ENCODE data around the gene GNG7.
"Not testable (repeated sequence)": the region's sequence is repeated elsewhere in the genome, so short reads cannot be mapped to it uniquely, and the experiment has no call there.

The GNG7 gene

DNA sequence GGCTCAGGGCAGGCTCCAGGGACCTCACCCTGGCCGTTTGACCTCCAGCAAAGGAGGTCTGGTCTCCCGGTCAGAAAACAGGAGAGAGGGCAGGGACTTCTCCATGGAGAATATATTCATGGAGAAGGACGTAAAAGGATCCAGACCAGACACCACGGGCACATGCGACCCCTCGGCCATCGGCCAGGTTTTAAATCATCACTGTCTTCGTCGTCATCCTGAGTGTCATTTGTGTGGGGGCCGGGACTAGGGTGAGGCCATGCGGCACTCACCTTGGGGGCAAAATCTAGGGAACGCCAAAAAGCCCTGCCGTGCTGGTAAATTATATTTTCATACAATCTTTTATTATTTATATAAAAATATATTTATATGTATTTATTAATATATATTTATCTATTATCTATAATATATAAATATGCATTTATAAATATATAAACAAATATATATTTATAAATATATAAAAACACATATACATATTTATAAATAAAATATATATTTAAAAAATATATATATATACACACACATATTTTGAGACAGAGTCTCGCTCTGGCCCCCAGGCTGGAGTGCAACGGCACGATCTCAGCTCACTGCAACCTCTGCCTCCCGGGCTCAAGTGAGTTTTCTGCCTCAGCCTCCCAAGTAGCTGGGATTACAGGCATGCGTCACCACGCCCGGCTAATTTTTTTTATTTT lies 151.2 kb downstream of the GNG7 start:
- no peak for DNase-seq (ENCODE audit: low read depth in 2 of 2)

DNA sequence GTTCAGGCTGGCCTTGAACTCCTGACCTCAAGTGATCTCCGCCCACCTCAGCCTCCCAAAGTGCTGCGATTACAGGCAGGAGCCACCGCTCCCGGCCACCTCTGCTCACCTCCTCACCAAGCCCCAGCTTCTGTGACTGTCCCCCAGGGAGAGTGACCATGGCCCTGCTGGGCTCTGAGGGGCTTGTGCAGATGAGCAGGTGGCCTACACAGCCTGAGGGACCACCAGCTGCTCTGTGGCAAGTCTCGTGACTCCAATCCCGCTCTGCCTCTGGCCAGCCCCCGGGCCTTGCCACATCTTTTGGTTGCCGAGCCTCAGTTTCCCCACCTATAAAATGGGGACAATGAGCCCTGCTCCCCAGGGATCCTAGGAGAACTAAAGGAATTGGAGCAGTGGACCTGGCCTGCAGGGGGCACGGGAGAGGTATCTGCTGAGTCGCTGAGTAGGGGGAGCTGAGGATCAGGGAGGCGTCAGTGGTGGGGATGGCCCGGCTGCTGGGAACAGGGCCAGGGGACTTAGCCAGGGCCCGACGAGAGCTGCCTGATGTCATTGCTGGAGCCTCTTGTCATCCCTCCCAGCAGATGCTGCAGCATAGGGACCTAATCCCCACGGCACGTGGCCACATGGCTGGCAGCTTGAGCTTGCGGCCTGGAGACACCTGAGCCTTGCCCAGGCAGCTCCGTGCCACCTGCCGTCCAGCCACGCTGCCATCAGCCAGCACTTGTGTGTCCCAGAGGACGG lies 151.9 kb downstream of the GNG7 start:
- no peak for DNase-seq (ENCODE audit: low read depth in 2 of 2)

DNA sequence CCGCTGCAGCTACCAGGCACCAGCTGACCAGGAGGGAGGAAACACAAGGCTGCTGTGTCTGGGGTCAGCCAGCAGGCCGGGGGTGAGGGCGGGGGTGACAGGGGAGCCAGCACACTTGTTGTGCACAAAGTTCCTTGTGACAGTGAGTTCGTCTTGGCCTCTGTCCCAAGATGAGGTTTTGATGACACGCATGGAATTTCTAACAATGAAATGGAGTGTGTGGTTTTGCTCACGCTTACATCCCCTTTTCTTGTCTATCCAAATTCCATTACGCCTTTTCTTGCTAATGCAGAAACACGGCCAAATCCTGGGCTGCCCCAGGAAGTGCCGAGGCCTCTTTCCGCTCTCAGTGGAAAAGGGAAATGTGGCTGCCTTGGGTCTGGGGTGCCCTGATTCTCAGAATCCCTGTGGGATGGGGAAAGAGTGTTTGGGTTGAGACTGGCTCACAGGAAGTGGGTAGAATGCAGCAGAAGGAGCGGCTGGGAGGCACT lies 152.7 kb downstream of the GNG7 start:
- DNase-seq (ENCODE audit: low read depth in 2 of 2), result no peak

DNA sequence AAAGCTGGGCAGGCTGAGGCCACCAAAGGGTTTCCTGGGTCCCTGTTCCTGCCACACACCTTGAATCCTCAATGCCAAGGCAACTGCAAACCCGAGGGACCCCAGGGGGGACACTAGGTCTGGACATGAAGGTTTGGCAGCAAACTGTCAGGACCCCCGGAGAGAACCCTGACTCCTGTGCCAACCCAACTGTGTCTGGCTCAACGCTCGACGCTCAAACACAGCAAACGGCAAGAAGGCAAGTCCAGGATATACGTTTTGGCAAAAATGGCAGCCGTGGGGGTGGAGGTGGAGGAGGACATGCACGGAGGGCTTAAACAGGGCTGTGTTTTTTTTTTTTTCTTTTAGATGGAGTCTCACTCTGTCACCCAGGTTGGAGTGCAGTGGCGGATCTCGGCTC lies 153.5 kb downstream of the GNG7 start:
- no peak for DNase-seq (ENCODE audit: low read depth in 2 of 2)

DNA sequence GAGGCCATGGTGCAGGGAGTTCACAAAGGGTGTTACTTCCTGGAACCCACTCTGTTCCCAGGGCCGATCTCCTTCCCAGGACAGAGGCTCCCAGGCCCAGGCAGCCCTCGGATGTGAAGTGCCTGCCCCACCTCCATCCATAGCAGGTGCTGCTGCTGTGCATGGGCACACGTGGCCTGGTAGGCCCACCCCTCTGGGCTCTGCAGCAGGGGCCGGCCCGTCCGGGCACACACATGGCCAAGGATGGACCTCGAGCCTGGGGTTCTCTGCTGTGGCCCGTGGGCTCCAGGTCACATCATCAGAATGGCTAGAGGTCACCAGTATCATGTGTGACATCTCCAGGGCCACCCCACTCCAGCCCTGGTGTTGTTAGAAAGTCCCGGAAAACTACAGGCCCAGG lies 154.8 kb downstream of the GNG7 start:
- no peak for DNase-seq (ENCODE audit: low read depth in 2 of 2)

DNA sequence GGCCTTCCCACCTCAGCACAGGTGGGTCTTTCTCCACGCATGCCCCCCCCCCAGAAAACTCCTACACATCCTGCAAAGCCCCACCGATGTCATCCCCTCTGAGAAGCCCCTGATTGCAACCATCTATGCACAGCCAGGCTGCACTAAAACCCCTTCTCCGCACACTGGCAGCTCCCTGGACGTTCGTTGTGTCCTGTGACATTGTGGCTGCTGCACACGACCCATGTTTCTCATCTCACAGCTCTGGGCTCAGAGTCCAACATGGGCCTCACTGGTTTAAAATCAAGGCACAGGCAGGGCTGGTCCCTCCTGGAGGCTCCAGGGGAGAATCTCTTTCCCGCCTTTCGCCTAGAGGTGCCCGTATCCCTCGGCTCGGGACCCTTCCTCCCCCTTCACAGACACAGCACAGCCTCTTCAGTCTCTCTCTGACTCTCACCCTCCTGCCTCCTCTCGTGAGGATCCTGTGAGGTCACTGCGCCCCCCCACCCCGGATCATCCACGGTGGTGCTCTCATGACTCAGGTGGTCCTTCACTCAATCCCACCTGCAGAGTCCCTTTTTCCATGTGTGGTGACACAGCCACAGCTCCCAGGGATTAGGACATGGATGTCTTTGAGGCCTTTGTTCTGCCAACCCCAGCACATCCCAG lies 155.3 kb downstream of the GNG7 start:
- DNase-seq (ENCODE audit: low read depth in 2 of 2), result no peak

DNA sequence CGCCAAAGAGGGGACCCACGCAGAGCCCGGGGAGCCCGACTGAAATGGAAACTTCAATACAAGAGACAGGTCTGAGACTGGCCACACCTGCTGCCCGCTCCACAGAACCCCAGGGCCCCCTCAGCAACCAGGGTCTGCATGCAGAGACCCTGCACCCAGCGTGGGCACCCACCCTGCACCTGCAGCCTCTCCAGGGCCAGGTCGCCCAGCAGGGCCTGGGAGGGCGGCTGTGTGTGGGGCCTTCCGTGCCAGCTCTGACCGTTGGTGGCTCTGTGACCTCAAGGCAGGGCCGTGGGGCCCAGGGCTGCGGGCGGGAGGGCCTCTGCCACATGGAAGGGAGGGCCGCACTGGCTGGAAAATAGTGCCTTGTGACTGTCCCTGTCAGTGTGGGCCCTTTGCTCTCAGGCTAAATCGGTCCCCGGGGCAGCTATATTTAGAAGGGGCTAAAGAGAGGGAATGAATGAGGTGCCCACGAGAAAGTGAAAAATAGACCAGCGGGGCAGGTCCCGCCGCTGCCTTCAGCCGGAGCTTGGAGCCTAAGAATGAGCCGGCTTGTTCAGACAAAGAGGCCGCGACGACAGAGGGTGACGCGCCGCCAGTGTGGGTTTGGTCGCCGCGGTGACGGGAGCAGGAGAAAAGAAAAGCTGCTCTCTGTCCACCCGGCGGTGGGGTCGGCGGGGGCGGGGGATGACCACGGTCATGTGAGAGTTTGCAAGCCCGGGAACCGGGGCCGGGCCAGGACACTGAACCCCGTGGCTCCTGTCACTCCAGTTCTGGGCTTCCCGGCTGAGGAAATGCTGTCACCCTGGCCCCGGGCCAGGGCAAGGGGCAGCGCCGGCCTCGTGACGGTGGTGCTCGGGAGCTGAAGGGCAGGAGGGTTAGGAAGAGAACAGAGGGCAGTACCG lies 156.1 kb downstream of the GNG7 start:
- no peak for DNase-seq (ENCODE audit: low read depth in 2 of 2)

DNA sequence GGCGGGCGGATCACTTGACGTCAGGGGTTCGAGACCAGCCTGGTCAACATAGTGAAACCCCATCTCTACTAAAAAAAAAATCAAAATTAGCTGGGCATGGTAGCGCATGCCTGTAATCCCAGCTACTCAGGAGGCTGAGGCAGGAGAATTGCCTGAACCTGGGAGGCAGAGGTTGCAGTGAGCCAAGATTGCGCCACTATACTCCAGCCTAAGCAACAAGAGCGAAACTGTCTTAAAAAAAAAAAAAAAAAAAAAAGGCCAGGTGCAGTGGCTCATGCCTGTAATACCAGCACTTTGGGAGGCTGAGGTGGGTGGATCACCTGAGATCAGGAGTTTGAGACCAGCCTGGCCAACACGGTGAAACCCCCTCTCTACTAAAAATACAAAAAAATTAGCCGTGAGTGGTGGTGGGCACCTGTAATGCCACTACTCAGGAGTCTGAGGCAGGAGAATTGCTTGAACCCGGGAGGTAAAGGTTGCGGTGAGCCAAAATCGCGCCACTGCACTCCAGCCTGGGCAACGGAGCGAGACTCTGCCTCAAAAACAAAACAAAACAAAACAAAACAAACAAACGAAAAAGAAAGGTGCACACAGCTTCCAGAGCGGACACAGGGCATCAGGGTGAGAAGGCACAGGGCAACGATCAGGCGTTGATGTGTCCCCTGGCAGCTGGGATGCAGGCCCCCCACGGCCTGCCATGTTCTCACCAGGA lies 156.9 kb downstream of the GNG7 start:
- DNase-seq (ENCODE audit: low read depth in 2 of 2), result not testable (repeated sequence)

DNA sequence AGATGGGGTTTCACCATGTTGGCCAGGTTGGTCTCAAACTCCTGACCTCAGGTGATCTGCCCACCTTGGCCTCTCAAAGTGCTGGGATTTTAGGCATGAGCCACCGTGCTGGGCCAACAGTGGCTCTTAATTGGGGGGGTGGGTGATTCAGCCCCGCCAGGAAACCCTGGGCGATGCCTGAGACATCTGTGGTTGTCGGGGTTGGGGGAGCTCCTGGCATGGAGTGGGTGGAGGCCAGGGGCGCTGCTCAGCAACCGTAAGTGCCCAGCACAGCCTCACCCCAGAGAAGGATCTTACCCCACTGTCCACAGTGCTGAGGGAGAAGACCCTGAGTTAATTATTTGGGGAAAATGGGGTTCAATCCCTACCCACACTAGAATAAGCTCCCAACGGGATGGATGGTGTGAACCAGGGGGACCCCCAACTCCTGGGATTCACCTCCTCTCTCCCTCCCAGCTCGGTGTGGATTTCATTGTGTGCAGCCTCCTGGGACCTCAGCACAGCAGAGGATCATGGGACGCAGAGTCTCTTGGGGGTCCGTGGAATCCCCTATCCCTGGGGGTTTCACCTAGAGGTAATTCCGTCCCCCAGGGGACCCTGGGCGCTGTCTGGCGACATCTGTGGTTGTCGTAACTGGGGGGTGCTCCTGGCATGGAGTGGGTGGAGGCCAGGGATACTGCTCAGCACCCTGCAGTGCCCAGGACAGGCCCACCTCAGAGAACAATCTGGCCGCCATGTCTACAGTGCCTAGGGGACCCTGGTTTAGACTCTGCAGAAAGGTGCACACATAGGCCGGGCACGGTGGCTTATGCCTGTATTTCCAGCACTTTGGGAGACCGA lies 157.7 kb downstream of the GNG7 start:
- DNase-seq (ENCODE audit: low read depth in 2 of 2), result no peak

DNA sequence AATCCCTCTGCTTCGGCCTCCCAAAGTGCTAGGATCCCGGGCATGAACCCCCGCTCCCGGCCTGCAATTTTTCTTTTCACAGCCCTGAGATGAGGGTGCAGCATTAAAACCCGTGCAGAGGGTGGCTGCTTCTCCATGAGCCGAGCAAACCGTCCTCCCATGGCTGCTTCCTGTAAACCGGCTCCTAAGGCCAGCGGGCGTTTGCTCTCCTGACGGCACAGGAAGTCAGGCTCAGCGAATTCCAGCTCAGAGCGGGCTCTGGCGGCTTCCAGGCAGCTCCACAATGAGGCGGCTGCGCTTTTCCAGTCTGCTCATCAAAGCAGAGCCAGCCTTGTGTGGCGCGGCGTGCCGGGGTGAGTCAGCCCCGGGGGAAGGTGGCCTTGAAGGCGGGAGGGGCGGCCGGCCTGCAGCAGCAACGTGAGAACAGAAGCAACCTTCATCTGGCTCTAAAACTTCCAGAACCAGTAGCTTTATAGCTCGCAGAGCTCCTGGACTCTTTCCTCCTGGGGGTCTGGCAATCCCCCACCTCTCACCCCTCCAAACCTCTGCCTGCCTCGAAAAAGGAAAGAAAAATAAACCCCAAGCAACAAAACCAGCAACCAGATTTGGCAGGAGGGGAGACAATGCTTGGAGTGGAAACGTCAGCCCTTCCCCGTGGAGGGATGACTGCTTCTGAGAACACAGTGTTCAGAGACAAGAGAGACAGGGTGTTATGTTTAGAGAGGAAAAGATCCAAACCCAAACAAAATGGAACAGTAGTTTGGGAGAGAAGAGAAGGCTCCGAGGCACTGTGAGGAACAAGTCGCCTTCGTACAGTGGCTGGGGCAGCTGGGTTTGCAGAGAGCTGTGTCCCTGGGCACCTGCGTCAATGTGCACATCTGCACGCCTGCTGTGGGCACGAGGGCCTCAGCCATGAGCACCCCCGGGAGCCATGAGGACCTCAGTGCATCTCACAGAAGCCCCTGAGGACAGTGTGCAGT lies 158.7 kb downstream of the GNG7 start:
- peak; percentile 30 to 54 for DNase-seq (ENCODE audit: low read depth in 2 of 2)

DNA sequence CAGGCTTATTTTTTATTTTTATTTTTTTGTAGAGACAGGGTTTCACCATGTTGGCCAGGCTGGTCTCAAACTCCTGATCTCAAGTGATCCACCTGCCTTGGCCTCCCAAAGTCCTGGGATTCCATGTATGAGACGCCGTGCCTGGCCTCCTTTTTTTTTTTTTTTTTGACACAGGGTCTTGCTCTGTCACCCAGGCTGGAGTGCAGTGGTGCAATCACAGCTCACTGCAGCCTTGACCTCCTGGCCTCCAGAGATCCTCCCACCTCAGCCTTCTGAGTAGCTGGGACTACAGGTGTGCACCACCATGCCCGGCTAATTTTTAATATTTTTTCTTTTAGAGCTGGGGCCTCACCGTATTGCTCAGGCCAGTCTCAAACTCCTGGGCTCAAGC lies 159.4 kb downstream of the GNG7 start:
- not testable (repeated sequence) for DNase-seq (ENCODE audit: low read depth in 2 of 2)

DNA sequence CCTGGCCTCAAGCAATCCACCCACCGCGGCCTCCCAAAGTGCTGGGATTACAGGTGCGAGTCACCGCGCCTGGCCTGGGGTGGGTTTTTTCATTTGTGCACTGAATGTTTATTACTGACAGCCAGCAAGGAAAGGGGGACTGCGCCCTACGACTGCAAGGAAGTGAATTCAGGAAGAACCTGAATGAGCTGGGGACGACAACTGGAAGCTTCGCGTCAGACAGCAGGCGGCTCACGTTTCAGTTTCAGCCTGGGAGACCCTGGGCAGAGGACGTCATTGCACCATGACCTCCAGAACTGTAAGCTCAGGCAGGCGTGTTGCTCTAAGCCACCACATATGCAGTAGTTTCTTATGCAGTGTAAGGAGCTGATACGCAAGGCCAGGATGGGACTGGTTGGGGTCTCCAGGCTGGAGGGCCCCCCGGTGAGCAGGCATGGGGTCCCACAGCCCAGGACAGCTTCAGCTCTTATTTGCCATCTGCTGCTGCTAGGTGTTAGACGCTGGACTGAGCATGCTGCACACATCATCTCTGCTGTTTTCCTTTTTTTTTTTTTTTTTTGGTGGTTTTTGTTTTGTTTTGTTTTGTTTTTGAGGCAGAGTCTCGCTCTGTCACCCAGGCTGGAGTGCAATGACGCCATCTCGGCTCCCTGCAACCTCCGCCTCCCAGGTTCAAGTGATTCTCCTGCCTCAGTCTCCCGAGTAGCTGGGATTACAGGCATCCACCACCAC lies 160.0 kb downstream of the GNG7 start:
- no peak for DNase-seq (ENCODE audit: low read depth in 2 of 2)

DNA sequence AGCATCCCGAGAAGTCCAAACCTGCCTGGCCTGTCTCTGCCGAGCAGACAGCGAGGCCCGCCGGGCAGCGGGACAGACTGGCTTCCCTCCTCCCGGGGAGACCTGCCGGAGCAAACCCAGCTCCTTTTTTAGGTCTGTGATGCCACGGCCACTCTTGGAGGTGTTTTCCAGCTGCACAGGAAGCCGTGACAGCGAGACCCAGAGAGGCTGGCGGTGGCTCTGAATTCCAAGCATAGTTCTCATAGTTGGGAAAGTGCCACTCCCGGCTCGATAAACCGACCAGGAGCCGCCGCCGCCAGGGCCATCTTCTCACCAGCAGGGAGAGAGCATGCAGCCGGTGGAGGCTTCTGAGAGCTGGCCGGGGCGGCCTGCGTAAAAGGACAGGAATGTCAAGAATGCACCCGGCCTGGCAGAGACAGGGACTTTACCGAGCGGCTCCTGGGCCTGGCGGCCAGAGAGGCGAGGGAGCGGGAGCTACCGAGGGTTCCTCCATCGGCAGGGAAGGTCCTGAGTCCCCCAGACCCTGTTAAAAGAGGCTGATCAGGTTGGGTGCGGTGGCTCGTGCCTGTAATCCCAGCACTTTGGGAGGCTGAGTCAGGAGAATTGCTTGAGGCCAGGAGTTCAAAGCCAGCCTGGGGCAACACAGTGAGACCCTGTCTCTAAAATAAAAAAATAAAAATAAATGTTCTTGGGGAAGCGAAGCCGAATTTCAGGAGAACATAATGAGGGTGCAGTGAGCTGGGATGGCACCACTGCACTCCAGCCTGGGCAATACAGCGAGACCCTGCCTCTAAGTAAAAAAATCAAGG lies 161.6 kb downstream of the GNG7 start:
- DNase-seq (ENCODE audit: low read depth in 2 of 2), result no peak

DNA sequence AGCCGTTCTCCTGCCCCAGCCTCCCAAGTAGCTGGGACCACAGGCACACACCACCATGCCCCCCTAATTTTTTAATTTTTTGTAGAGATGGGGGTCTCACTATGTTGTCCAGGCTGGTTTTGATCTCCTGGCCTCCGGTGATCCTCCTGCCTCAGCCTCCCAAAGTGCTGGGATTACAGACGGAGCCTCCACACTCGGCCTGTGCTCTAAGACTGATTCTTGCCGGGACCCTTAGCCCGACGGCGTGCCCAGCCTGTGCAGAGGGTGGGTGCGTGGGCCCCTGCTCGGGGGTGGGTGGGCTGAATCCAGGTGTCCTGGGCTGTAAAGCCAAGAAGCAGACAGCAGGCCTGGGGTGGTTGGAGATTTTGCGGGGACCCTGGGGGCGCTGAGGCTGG lies 162.2 kb downstream of the GNG7 start:
- DNase-seq (ENCODE audit: low read depth in 2 of 2), result no peak

DNA sequence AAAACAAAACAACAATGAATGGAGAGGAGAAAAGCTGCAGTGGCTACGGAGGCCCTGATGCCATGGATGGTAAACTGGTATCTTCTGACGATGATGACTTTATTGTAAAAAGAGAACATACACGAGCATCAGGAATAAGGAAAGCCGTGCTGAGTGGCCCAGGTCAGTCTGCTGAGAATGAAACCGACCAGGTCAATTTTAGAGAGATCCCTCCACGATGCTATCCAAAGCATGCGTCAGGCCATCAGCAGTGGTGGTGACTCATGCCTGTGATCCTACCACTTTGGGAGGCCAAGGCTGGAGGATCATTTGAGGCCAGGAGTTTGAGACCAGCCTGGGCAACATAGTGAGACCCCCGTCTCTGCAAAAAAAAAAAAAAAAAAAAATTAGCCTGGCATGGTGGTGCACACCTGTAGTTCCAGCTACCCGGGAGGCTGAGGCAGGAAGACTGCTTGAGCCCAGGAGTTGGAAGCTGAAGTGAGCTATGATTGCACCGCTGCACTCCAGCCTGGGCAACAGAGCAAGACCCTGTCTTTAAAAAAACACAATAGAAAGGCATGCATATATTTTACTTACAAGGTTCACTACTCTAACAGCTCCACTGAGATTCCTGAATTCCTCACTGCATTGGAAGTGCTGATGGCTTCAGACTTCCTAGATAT lies 164.3 kb downstream of the GNG7 start:
- DNase-seq (ENCODE audit: low read depth in 2 of 2), result no peak

DNA sequence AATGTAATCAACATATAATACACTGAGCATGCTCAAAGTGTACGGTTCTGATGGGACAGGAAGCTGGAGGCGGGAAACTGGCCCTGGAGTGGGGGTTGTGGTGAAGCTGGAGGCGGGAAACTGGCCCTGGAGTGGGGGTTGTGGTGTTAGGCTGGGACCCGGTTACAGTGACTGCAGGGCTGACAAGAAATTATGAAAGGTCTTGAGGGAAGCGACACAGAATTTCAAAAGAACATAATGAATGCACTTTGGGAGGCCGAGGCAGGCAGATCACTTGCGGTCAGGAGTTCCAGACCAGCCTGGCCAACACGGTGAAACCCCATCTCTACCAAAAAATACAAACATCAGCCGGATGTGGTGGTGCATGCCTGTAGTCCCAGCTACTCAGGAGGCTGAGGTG lies 164.9 kb downstream of the GNG7 start:
- not testable (repeated sequence) for DNase-seq (ENCODE audit: low read depth in 2 of 2)

DNA sequence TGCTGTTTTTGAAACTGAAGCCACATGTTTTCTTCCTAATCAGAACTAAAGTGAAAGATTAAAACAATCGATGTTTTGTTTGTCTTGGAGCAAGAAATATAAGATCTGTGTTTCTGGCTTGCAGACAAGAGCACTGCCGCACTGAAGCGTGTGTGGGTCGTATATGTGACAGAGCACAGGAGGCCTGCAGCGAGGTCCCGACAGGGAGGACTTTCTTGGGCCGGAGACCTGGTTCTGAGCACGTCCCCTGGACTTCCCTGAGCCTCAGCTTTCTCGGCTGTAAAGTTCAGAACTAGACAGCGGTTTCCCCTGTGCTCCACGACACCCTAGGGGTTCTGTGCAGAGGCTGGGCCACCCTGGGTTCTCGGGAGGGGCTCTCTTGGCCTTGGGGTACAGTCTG lies 166.0 kb downstream of the GNG7 start:
- no peak for DNase-seq (ENCODE audit: low read depth in 2 of 2)

All from stimulated activated CD8-positive, alpha-beta memory T cell treated with anti-CD3 and anti-CD28 coated beads, Interleukin-15, amount 100 ng/mL, for 4 hours (primary cell).